GM18907 (cell line): Measurements from ENCODE around the gene EGFL8.

ENCODE experiments used
- ATAC-seq: cut with Tn5 transposase; IDR thresholded peaks from one replicate; pipeline ENCODE4 v1.9.1; 2021; ENCODE audit warnings: mild to moderate bottlenecking, moderate library complexity; ENCODE audit not compliant: unreplicated experiment

Gene EGFL8

GRCh38 chr6:32146287-32146686 lies 18.1 kb upstream of the EGFL8 start:
- ATAC-seq, result no peak

- ATAC-seq, result no peak
Measured at GRCh38 chr6:32146687-32147086, 17.7 kb upstream of the EGFL8 start.

GRCh38 chr6:32147401-32148132 lies 16.8 kb upstream of the EGFL8 start:
- no peak for ATAC-seq

GRCh38 chr6:32148289-32149091 lies 15.9 kb upstream of the EGFL8 start:
- no peak for ATAC-seq

GRCh38 chr6:32149092-32149755 lies 15.2 kb upstream of the EGFL8 start:
- ATAC-seq, result no peak

- no peak for ATAC-seq
Measured at GRCh38 chr6:32149932-32150870, 14.2 kb upstream of the EGFL8 start.

GRCh38 chr6:32151181-32151862 lies 13.1 kb upstream of the EGFL8 start:
- ATAC-seq, result no peak

- ATAC-seq, result no peak
Measured at GRCh38 chr6:32151863-32152768, 12.3 kb upstream of the EGFL8 start, which contains the start of gene PRRT1. Gene PRRT1, minus strand, starts transcription at chr6:32151939. Its CDS starts 112 bp downstream, at chr6:32151827.

- ATAC-seq, result no peak
Measured at GRCh38 chr6:32152769-32153563, 11.4 kb upstream of the EGFL8 start.

GRCh38 chr6:32153564-32154513 lies 10.6 kb upstream of the EGFL8 start, which contains the start of gene PPT2:
Gene PPT2, plus strand, starts transcription at chr6:32154141. Its CDS starts 454 bp downstream, at chr6:32154595.
- ATAC-seq, result peak; percentile 41

GRCh38 chr6:32154514-32155161 lies 9.8 kb upstream of the EGFL8 start:
- peak; percentile 56 for ATAC-seq

- no peak for ATAC-seq
Measured at GRCh38 chr6:32156891-32157290, 7.5 kb upstream of the EGFL8 start.

- ATAC-seq, result no peak
Measured at GRCh38 chr6:32158052-32158451, 6.3 kb upstream of the EGFL8 start.

GRCh38 chr6:32163559-32164258 lies 686 bp upstream of the EGFL8 start:
- ATAC-seq, result no peak

- no peak for ATAC-seq
Measured at GRCh38 chr6:32166411-32167061, 2.1 kb downstream of the EGFL8 start.
